ENCODE measurements around the gene FBXO46.

Gene FBXO46

GRCh38 chr19:45682117-45682516, 48.6 kb downstream of the FBXO46 start:
- DNase-seq (ENCODE audit: low spot score): no peak

- peak; percentile 93 for DNase-seq (ENCODE audit: low spot score)
Observed at GRCh38 chr19:45681391-45682015, 49.2 kb downstream of the FBXO46 start.

DNA sequence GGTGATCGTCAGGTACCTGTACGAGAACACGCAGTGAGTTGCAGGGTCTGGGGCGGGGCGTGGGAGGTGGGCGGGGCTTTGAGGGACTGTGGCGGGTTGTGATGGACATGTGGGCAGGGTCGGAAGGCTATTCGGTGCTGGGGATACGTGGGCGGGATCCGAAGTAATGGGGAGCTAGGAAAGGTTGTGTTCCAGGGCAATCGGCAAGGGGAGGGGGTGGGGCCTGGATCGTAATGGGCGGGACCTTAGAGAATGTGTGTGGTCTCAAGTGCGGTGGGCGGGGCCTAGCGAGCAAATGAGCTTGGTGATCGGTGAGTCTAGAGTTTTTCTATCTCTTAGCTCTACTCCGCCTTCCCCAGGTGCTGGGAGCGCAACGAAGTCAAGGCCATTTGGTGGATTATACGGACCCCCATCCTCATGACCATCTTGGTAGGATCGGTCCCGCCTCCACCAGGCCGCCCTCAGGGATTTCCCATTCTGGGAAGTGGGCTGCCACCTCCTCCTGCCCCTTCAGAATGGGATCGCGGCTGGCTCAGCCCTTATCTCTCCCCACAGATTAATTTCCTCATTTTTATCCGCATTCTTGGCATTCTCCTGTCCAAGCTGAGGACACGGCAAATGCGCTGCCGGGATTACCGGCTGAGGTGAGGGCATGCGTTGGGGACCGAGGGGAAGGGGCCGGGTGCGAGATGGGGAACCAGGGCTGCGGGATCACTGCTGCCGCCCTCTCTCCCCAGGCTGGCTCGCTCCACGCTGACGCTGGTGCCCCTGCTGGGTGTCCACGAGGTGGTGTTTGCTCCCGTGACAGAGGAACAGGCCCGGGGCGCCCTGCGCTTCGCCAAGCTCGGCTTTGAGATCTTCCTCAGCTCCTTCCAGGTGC, 53.1 kb downstream of the FBXO46 start:
- peak; percentile 41 for DNase-seq (ENCODE audit: low spot score)

DNA sequence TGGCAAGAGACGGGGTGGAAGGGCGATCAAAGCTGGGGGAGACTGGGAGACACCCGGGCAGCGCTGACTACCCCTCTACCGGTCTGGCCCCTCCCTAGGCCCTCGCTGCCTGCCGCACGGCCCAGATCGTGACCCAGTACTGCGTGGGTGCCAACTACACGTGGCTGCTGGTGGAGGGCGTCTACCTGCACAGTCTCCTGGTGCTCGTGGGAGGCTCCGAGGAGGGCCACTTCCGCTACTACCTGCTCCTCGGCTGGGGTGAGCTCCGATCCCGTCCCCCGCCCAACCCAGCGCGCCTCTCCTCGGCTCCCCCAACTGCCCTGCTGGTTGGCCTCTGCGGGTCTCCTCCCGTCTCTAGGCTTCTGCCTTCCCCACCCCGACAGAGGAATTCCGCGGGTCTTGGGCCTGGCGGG, 53.8 kb downstream of the FBXO46 start:
- no peak for DNase-seq (ENCODE audit: low spot score)

DNA sequence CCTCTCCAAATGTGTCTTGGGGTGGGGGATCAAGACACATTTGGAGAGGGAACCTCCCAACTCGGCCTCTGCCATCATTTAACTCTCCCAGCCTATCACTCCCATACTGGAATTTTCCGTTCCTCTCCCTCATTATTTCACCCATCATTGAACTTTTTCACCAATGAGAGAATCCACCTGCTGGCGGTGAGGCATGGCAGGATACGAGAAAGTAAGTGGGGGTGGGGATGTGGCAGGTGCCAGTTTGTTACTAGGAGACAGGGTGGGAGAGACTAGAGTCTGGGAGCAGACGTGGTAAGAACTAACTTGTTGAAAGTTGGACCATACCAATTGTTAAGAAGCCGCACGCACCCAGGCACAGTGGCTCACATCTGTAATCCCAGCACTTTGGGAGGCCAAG, 55.8 kb downstream of the FBXO46 start:
- no peak for DNase-seq (ENCODE audit: low spot score)

DNA sequence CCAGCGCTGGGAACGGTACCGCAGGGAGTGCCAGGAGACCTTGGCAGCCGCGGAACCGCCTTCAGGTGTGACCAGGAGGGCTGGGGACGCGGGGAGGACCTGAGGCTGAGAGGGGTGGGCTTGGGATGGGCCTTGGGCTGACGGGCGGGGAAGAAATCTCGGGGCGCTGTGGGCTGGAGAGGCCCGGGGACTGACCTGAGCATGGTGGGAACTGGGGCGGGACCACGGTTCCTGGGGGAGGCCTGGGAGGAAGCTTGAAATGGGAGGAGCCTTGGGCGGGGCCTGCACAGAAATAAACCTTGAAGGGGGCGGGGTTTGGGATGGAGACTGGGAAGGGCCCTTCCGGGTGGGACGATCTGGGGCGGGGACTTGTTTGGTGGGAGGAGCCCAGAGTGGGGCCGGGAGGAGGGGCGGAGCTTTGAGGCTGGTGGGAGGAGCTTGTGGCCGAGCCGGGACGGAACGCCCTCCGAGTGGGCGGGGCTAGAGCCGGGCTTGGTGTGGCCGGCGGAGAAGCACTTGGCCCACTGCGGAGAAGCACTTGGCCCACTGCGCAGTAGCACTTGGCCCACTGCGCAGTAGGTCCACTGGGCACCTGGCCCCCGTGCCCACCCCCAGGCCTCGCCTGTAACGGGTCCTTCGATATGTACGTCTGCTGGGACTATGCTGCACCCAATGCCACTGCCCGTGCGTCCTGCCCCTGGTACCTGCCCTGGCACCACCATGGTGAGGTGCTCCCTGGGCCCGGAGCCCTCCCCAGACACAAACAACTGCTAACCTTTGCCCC, 59.8 kb downstream of the FBXO46 start:
- peak; percentile 75 for DNase-seq (ENCODE audit: low spot score)

DNA sequence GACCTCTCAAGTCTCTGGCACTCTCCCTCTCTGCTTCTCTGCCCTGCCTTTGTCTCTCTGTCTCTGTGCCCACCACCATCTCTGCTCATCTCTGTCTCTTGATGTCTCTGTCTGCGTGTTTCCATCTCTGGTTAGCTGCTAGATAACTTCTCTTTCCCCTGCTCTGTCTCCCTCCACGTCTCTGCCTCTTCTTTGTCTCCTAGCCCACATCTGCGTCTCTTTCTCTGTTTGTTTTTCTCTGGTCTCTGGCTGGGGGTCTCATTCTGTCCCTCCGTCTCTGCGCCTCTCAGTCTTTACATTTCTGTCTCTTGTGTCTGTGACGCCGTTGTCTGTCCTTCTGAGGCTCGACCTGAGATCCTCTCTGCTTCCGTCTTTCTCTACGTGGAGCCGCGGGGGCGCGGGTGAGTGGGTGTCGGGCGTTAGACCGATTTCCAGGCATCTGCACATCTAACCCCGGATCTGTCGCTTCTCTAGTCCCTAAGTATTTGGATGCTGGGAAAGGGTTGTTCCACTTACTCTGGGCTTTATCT, 62.3 kb downstream of the FBXO46 start:
- no peak for DNase-seq (ENCODE audit: low spot score)

- DNase-seq (ENCODE audit: low spot score): peak; percentile 45
Observed at GRCh38 chr19:45667620-45668341, 62.9 kb downstream of the FBXO46 start, which contains the start of gene GIPR. GIPR (plus strand) TSS chr19:45668221; CDS start chr19:45669521, 1,300 bp downstream.

GRCh38 chr19:45664575-45664974, 66.1 kb downstream of the FBXO46 start:
- DNase-seq (ENCODE audit: low spot score): no peak

- no peak for DNase-seq (ENCODE audit: low spot score)
Observed at GRCh38 chr19:45663800-45664199, 66.9 kb downstream of the FBXO46 start.

DNA sequence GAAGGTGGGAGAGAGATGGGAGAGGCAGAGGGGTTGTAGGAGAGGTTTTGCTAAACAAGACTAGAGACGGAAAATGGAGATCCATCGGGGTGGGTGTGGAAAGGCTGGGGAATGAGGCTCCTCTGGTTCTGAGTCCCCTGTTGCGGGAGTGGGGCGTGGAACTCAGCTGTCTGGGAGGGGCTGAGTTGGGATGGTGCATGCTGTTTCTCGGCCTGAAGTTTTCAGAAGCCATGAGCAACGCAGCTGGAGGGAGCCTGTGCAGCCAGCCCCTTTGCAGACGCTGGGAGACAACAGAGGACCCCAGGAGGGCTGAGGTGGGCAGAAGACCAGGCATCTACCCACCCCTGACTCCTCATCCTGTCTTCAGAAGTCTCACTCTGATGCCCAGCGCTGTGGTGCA, 70.1 kb downstream of the FBXO46 start:
- no peak for DNase-seq (ENCODE audit: low spot score)

All from GM03348 (cell line).